Measurements from ENCODE around the gene PACSIN1.

PACSIN1 gene

DNA sequence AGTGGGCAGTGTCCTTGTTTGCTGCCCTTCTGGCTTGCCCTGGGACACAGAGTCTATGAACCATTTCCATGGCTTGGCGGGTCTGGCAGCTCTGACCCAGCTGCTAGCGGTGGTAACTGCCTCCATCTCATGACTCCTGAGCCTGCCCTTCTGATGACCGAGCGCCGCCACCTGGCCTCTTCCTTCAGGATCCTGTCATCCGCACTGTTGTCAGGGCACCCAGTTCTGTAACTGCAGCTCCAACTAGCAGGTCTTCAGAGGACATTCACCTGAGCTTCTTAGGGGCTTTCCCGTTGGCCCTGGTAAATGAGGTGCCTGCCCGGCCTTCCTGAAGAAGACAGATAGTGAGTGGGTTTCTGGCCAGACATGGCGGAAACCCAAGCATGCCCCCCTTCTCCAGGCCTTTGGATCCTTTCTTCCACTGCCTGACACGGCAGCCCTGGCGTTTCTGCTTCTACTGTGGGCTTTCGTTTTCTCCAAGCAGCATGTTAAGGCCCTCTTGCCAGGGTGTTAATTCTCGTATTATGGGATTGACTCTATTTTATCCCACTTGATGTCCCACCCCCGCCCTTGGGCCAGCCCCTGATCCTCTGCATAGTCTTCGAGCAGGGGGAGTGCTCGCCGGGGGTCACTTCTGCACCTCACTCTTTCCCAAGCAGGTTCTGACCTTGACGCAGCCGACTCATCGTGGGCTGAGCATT is 24.7 kb downstream of the PACSIN1 start:
- no peak for DNase-seq (ENCODE audit: low read depth)
- TF ChIP-seq, protein P1, sequence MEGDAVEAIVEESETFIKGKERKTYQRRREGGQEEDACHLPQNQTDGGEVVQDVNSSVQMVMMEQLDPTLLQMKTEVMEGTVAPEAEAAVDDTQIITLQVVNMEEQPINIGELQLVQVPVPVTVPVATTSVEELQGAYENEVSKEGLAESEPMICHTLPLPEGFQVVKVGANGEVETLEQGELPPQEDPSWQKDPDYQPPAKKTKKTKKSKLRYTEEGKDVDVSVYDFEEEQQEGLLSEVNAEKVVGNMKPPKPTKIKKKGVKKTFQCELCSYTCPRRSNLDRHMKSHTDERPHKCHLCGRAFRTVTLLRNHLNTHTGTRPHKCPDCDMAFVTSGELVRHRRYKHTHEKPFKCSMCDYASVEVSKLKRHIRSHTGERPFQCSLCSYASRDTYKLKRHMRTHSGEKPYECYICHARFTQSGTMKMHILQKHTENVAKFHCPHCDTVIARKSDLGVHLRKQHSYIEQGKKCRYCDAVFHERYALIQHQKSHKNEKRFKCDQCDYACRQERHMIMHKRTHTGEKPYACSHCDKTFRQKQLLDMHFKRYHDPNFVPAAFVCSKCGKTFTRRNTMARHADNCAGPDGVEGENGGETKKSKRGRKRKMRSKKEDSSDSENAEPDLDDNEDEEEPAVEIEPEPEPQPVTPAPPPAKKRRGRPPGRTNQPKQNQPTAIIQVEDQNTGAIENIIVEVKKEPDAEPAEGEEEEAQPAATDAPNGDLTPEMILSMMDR (IDR thresholded peaks at IDR 0.05; ENCODE audit: low read depth, low read length, missing control alignments): no peak
- H3K4me3 ChIP-seq (ENCODE audit: low read depth, low read length): no peak overlapping the region

DNA sequence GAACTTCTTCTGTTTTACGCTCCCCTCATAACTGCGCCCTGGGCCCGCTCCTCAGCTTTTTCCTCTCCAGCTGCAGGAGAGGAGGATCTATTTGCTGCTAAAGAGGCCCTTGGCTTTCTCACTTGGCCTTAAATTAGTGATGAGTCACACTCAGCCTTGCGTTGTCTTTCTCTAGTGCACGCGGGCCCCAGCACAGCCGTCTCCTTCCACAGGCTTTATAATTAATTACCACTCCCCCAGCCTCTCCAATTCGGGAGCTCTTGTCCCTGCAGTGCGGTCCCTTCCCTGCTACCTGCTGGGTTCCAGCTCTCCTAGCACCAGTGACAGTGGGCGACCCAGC is 25.2 kb downstream of the PACSIN1 start:
- no peak overlapping the region for H3K4me3 ChIP-seq (ENCODE audit: low read depth, low read length)
- no peak for DNase-seq (ENCODE audit: low read depth)
- TF ChIP-seq, protein P1 (IDR thresholded peaks at IDR 0.05; ENCODE audit: low read depth, low read length, missing control alignments): no peak

DNA sequence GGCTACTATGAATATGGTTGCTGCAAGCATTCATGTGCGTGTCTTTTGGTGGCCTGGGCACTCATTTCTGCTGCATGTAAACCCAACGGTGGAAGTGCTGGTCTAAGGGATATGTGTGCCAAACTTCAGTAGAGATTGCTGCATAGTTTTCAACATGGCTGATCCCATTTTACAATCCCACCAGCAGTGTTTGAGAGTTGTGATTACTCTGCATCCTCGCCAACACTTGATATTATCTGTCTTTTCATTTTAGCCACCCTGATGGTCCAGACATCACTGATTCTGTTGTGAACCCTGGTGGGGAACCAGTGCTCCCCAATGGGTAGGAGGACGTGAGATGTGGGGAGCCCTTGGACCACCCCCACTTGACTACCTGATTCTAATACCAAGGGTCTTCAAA is 27.5 kb downstream of the PACSIN1 start:
- TF ChIP-seq, protein P1 (IDR thresholded peaks at IDR 0.05; ENCODE audit: low read depth, low read length, missing control alignments): no peak
- no peak for DNase-seq (ENCODE audit: low read depth)
- no peak overlapping the region for H3K4me3 ChIP-seq (ENCODE audit: low read depth, low read length)

DNA sequence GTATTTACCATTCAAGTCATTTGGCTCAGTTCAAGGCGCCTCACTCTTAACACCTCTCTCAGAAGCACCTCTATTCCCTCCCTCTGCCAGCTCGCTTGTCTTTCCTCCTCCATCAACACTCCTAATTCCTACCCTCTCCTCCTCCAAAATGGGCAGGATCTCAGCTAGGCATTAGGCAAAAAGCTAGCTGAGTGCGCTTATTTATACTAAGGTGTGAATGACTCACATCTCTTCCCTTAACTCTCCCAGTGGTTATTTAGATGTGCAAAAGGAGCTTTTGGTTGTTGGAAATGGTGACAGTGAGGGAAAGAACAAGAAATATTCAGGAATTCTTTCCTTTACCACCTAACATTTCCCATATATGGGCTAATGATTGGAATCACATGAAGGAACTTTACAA is 29.1 kb downstream of the PACSIN1 start:
- H3K4me3 ChIP-seq (ENCODE audit: low read depth, low read length): no peak overlapping the region
- no peak for DNase-seq (ENCODE audit: low read depth)
- TF ChIP-seq, protein P1 (IDR thresholded peaks at IDR 0.05; ENCODE audit: low read depth, low read length, missing control alignments): no peak

DNA sequence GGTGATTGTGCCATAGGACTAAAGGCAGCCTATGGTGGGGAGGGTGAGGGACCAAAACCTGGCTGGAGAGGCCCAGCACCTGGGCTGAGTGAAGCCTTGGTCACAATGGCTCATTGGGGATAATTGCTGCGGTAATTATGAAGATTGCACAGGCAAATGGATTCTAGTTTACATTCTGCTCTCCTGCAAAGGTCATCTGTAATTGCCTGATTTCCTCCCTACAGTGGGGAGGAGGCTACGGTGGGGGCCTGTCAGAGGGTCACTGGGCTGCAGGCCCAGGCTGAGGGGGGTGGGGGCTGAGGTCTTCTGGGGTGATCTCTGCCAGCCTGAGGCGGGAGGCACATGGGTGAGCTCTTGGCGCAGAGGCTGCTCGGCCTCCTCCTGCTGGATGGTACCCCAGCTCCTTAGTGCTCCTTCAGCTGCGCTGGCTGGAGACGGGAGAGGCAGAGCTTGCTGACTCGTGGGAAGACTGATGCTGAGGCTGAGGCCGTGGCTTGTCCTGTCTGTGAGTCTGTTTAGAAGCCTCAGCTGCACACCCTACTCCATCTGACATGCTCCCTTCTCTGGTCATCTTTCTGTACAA is 30.3 kb downstream of the PACSIN1 start:
- no peak for DNase-seq (ENCODE audit: low read depth)
- TF ChIP-seq, protein P1 (IDR thresholded peaks at IDR 0.05; ENCODE audit: low read depth, low read length, missing control alignments): no peak
- no peak overlapping the region for H3K4me3 ChIP-seq (ENCODE audit: low read depth, low read length)

DNA sequence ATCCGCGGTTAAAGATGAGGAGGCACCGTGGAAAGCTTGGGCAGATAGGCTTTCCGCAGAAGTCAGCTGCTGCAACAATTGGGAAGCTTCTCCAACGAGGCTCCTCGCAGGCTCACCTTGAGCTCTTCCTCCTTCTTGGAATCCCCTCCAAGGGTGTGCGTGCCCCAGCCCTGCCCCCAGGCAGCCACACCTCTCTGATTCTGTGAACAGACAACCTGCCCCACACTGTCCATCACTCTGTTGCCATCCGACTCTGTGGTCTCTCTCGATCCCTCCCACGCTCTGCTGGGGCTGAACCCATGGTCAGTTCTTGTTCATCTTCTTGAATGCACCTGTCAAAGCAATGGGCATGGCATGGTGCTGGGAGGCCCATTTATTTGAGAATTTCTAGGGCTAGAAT is 31.5 kb downstream of the PACSIN1 start:
- TF ChIP-seq, protein P1 (IDR thresholded peaks at IDR 0.05; ENCODE audit: low read depth, low read length, missing control alignments): no peak
- H3K4me3 ChIP-seq (ENCODE audit: low read depth, low read length): no peak overlapping the region
- no peak for DNase-seq (ENCODE audit: low read depth)

DNA sequence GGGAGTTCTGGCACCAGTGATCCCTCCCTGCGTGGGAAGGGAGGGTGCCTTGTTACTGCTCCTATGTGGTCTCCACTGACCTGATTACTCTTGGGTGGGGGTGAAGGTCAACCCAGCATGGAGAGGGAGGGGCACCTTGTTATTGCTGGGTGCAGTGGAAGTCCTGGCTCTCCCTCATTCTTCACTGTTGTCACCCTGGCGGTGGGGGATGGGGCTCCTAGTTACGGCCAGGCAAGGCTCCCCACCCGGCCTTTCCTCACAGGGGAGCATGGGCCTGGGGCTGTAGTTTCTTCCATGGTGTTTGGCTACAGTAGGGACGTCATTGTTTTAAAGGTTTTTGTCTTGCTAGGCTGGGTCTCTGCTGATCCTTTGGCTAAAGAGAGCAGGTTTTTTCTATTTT is 40.8 kb downstream of the PACSIN1 start:
- DNase-seq (ENCODE audit: low read depth): no peak
- H3K4me3 ChIP-seq (ENCODE audit: low read depth, low read length): no peak overlapping the region
- TF ChIP-seq, protein P1 (IDR thresholded peaks at IDR 0.05; ENCODE audit: low read depth, low read length, missing control alignments): no peak

All from GM12864 (cell line).